HG03521 (cell line): ENCODE measurements around the gene AATF.

ENCODE experiments used
- ATAC-seq: cut with Tn5 transposase; IDR thresholded peaks from one replicate; pipeline ENCODE4 v1.9.1; 2021; ENCODE audit warnings: mild to moderate bottlenecking, moderate library complexity; ENCODE audit not compliant: unreplicated experiment

AATF gene

DNA sequence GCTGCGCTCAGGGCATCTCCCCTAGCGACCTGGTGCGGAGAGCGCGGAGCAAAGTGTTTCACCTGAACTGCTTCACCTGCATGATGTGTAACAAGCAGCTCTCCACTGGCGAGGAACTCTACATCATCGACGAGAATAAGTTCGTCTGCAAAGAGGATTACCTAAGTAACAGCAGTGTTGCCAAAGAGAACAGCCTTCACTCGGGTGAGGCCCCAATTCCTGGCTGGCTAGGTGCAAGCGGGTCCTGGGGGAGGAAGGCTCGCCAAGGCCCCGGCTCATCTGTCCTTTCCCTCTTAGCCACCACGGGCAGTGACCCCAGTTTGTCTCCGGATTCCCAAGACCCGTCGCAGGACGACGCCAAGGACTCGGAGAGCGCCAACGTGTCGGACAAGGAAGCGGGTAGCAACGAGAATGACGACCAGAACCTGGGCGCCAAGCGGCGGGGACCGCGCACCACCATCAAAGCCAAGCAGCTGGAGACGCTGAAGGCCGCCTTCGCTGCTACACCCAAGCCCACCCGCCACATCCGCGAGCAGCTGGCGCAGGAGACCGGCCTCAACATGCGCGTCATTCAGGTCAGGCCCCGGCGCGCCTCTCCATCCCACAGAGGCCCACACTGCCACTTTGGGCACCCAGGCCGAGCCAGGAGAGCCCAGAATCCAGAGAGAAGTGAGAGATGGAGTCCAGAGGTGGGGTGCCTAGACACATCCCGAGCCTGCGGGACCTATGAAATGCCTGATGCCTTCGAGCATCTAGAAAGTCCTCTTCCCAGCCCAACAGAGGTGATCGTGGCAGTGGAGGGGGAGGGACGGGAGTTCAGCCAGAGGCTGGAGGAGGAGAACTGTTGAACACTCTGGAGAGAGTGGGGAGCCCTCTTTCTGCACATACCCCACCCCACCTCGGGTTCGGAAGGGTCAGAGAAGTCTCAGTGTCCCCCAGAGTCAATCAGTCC lies 8.2 kb upstream of the AATF start:
- ATAC-seq = no peak

DNA sequence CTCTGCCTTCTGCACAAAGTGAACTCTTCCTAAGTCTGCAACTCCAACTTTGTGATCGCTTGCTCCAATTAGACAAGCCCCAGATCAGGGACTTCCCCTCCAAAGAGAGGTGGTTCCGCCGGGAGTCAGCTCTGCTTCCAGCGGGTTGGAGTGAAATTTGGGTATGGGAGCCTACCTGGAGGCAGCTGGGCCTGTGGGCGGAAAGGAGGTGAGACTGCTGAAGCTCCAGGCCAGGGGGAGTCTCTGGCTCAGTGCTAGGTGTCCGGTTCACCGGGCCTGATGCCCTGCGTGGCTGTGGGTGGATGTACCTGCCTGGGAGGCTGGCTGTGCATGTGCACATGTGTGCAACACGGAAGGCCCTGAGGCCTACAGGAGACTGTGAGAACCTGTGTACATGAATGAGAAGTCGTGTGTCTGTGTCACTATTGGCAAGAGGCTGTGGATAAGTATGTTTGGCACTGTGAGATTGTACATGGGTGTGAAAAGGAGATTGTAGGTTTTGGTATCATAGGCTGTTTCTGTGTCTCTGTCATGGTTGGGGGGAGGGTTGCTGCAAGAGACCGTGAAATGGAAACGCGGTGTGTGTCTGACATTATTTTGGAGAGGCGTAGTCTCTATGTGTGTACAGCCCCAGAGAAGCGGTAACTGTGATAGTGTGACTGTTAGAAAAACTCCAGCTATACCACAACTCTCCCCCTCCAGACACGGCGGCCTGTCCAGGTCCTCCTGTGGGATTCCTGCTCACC lies 7.3 kb upstream of the AATF start:
- no peak for ATAC-seq

DNA sequence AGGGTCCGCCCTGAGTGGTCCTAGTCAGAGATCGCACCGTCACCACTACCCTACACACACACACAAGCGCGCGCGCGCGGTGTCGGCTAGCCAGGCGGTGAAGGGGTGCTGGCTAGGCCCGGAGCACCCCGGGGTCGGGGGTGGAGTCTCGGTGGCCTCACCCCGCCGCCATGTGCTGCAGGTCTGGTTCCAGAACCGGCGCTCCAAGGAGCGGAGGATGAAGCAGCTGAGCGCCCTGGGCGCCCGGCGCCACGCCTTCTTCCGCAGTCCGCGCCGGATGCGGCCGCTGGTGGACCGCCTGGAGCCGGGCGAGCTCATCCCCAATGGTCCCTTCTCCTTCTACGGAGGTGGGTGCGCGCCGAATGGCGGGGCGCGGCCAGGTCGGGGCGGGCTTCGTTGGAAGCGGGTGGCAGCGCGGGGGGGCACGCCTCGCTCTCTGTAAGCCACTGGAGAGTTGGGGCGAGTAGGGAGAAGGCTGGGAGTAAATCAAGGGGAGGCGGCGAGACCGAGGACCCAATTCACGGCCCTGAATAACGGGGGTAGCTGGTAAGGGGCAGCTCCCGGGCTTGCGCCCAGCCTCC lies 6.6 kb upstream of the AATF start:
- ATAC-seq = no peak

DNA sequence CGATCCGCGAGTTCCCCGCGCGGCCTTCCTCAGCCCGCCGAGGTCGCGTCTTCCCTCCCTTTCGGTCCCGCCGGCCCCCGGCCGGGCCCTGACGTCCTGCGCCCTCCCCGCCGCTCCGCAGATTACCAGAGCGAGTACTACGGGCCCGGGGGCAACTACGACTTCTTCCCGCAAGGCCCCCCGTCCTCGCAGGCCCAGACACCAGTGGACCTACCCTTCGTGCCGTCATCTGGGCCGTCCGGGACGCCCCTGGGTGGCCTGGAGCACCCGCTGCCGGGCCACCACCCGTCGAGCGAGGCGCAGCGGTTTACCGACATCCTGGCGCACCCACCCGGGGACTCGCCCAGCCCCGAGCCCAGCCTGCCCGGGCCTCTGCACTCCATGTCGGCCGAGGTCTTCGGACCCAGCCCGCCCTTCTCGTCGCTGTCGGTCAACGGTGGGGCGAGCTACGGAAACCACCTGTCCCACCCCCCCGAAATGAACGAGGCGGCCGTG lies 6.1 kb upstream of the AATF start:
- ATAC-seq = no peak

DNA sequence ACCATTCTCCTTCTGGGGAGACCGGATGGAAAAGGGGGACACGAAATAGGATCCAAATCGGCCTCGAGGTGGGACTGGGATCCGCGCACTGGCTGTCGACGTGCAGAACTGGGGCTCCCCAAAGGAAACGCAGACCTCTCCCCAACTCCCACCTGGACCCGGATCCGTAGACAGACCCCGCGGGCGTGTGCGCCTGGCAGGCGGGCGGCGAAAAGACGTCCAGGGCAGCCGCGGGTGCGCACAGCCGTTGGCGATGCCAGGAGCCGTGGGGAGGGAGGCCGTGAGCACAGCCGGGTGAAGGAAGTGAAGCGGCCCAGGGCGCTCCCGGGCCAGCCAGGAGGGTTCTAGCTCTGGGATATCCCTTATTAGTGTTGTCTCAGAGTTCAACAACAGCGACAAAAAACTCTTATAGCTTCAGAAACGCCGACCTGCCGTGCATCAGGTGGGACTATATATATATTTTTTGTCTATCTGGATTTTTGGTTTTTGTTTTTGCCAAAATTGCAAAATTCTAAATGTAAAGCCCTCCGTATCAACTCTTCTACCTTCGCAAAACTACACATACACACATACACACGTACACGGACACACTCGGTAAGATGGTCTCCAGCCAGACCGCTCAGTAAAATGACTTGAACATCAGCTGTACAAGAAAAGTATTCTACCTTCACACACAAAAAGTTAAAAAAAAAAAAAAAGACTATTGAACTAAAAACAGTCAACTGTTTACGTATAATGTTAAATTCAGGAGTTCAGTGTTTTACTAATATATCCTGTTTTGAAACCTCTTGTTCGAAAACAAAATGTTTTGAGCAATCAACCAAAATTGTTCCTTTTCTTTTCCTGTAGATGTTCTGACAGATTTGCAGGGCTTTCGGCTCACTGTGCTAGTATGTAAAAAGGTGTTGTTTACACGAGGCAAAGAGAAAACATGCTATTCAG lies 5.2 kb upstream of the AATF start:
- ATAC-seq = no peak

DNA sequence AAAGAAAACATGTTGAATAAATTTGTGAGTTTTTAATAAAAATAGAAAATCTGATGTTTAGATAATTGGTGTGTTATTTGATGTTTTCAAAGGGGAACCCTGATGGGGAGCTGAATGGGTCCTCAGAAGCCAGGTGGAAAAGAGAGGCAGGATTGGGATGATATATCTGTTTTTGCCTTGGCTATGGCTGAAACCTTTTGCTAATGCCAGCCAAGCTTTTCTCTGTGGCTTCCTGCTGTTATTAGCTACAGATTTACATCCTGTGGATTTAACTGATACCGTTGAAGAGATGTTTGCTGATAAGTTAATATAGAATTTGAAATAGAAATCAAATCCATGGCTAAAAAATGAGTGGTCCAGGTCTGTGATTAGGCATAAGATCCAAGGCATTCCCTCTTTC lies 4.2 kb upstream of the AATF start:
- ATAC-seq = no peak

DNA sequence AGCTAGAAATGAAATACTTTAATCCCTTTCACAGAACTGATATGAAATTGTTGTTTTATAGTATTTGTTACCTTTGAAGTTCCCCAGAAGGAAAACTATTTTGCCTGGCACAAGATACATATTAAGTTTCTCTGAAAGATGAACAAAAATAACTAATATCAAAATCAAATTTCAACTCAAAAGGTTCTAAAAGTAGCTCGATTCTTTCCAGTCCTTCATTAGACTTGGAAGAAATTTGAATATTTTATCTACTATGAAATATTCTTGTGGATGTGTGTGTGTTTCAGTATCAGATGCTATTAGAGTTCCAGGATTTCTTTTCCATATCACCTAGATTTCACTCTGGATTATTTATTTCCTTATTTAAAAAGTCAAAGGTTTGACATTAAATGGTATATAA lies 3.6 kb upstream of the AATF start:
- ATAC-seq = no peak

DNA sequence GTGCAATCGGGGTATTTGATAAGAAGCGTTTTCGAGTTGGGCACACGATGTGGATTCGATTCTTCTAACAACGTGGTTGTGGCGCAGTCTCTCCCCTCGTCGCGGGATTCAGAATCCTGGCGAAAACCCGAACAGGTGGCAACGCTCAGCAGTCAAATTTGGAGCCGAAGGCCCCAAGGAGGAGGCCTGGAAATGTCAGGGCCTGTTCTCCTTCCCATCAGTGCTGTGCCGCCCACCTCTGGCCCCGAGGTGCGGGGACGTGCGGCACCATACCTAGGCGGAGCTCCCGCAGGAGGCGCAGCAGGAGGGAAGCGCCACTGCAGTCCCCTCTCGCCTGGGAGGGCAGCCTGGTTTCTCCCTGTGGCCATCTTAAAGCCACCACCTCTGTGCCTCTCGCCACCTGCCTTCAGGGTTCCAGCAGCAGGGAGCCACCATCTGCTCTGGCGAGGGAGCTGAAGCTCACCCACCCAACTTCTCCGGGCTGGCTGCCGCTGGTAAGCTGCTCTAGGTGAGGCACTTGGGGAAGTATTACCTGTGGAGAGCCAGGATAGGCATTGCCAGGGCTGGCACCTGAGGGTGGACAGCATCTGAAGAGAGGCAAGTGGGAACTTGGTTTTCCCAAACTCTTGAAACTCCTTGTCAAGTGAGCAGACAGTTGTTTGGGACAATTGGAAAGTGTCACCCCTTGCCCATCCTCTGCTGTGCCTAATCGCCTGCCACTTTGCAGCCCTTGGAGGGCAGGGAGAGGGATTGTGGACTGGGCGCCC lies 2.6 kb upstream of the AATF start:
- ATAC-seq = no peak

DNA sequence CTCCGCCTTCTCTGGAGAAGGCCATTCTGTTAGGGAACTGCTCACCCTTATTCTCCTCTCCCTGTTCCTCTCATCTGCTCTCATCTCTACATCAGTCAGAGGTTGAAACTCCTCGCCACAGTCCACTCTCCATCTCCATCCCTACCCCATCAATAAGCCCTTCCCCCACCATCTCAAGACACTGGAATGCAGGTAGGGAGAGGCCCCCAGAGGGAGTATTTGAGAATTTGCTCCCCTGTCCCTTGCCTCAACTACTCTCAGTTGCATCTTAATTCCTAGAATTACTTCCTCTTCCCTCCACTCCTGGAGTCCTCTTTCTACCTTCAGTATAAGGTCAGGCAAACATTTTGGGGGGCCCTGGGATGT lies 2.0 kb upstream of the AATF start:
- ATAC-seq = no peak

DNA sequence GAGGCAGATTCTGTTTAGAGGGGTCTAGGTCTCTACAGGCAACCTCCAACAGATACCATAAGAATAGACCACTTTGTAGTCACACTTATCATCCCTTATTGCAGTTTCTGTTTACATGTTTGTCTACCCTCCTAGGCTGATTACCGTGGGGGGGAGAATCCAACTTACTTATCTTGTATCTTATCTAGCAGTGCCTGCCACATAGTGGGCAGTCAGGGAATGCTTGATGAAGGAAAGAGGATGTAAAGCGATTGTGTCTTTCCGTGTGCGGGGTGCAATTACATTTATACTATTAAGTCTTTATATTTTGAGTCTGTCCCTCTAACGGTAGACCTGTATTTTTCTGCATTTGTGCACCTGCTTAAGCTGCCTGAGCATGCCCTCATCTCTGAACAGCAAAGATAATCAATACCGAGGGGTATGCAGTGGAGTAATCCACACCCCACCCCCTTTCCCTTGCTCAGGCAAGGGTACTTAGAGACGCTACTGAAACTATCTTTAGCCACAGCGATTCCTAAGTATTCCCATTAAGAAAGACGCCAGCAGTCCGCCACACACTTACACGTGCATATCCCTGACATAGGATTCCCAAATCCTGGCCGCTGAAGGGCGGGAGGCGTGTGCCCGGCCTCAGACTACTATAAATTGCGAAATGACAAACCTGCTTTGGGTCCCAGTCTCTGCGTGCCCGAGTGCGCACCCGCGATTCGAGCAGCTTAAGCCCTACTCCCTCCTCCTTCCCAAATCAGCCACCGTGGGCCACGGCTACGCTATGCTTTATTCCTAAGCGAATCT lies 635 bp upstream of the AATF start:
- no peak for ATAC-seq

DNA sequence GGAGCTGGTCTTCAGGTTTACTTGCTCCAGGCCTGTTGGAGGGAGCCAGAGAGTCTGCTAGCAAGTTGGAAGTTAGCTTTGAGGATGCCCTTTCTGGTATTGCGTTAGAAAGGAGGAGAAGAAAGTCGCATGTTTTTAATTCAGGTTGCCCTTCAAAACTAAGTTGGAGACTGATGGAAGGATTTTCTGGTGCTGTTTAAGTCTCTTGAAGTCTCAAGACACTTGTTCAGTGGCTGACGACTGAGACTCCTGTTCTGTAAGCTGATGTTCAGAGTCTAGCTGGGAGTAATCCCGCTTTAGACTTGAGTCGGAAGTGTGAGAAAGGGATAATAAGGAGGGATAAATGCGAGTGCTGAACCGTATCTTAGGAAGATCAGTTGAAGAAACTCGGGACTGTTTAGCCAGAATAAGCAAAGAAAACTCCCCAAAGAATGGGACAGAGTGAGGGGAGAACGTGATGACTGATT lies 740 bp downstream of the AATF start:
- no peak for ATAC-seq

DNA sequence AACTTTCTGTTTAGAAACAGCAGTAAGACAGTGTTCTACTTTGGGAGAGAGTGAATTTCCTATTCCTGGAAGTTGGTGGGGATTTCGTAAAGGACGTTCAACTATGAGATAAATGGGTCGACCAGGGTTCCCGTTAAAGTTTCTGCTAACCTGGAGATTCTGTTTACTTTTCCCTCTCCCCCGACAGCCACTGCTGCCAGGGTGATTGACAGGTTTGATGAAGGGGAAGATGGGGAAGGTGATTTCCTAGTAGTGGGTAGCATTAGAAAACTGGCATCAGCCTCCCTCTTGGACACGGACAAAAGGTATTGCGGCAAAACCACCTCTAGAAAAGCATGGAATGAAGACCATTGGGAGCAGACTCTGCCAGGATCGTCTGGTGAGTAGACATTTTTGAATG lies 1.3 kb downstream of the AATF start:
- no peak for ATAC-seq

DNA sequence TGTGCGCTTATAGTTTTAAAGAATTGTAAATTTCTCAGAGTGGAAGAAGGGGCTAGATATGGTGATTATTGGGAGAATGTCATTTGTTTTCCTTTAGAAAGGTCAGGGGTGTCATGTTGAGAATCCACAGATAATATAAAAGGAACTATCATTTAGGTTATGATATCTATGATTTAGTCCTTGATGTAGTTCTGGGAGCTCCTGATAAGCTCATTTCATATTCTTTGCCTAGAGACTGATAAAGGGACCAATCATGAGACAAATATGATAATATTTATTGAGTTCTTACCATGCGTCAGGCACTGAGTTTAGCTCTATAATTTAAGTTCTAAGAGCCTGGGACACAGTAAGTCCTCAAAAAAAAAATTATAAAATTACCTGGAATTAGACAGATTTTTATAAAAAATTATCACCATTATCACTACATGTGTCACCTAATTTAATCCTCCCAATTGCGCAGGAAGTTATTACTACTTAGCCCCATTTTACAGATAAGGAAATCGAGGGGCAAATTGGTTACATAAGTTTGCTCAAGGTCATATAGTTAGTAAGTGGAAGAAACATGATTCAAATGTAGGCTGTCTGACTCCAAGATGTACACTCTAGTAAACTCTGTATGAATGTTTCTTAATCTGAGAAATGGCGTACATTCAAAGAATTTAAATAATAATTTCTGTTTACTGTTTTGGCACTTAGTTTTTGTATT lies 2.5 kb downstream of the AATF start:
- ATAC-seq = no peak

DNA sequence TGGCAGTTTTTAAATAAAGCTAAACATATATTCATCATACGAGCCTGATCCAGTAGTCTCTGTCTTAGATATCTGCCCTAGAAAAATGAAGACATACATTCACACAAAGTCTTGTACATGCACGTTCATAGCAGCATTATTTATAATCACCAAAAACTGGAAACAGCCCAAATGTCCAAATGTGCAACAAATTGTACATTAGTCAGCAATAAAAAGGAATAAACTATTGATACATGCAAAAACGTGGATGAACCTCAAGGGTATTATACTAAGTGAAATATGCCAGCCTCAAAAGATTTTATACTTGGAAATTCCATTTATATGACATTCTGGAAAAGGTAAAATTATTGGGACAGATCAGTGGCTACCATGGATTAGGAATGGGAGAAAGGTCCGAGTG lies 22.8 kb downstream of the AATF start:
- ATAC-seq = no peak

DNA sequence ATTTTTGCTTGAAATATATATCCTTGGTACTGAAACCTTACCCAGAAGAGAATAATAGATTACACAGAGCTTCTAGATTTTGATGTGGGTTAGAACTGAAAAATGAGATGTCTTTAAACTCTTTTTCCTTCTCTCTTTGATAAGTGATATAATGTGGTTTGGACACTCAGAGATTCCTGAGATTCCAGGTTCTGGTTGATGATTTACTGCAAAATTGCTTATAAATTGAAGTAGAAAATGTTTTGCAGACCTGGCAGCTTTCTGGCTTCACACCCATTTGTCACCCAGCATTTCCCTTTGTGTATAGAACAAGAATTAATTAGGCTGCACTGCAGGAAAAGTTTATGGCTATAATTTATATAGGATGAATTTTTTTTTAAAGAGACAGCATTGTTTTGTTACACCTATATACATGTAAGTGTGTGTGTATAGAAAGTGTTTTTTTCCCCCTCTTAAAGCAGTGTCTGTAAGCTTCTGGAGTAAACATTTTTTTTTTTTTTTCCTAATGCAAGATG lies 23.5 kb downstream of the AATF start:
- ATAC-seq = no peak

DNA sequence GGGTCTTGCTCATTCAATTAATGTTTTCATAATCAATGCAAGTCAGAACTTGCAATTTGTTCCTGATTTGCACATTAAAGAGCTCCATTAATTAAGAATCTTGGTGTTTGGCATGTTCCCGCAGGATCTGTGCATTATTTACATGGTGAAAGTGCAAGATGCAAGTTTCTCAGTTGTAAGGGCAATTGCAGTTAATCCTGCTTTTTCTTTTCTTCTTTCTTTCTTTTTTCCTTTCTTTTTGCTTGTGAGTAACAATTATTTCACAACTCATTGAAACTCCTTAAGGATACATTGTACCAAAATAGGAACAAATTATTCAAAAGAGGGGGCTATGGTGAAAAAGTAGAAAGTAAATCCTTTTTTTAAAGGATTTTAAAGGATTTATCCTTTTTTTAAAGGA lies 24.2 kb downstream of the AATF start:
- no peak for ATAC-seq

DNA sequence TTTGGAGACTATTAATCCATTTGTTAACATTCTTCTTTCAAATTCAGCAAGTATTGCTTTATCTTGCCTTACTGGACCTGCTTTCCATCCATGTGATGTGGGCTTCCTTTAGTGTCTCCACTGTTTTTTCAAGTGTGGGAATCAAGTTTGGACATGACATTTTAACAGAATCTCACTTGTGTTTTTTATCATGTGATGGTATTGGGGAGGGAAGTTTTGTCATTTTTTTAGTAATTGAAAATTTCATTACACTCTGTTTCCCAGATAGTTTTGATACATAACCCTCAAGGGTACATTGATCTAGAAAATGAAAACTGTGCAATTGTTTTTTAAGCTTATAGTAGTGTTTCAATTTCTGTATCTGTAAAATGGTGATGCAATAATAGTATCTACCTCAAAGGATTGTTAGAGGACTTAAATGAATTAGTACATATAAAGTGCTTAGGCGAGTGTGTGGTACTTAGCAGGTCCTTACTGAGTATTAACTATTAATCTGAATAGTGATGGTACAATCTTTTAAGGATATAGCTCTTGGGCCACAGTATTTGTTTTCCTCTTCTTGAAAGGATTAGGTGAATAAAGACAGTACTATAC lies 27.3 kb downstream of the AATF start:
- ATAC-seq = no peak

DNA sequence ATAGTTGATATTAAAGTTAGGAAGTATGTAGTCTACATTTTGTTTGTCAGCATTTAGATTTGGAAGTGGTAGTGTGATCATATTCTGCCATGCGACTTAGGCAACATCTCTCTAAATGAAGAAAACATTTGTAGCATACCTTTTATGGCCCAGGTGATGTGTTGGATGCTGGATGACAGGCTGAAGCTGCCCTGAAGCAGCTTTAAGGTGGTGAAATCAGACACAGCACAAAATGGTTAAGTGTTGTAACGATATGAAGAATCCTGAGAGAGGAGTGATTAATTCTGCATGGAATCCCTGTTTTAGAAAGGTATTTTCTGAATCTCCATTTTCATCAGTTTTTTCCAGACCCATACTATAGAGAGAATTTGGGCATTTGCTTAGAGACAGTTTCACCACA lies 28.3 kb downstream of the AATF start:
- no peak for ATAC-seq
